HAP-1 (cell line): Measurements from ENCODE around the gene PDCD11.
"Not testable (repeated sequence)": the region's sequence is repeated elsewhere in the genome, so short reads cannot be mapped to it uniquely, and the experiment has no call there.

Experiments used
- DNase-seq, 2 experiments: peaks; one replicate each; pipeline ENCODE4 v3.0.0-alpha.2; 2016 to 2020; ENCODE audit warnings: low spot score in 2 of 2
- H3K27me3 ChIP-seq: fragments of 250-450 bp; sonication (Bioruptor Pico); 2 replicates; pipeline ENCODE4 v1.5.1; 2020; ENCODE audit warnings: low read depth, mild to moderate bottlenecking, moderate library complexity
- H3K36me3 ChIP-seq: fragments of 250-450 bp; sonication (Bioruptor Pico); replicated peaks from 2 replicates; pipeline ENCODE4 v1.5.1; 2020; ENCODE audit warnings: mild to moderate bottlenecking
- H3K4me1 ChIP-seq: fragments of 250-450 bp; sonication (Bioruptor Pico); 2 replicates; pipeline ENCODE4 v1.5.1; 2020; ENCODE audit warnings: mild to moderate bottlenecking
- H3K4me3 ChIP-seq: fragments of 250-450 bp; sonication (Bioruptor Pico); 2 replicates; pipeline ENCODE4 v1.5.1; 2020; ENCODE audit warnings: mild to moderate bottlenecking, moderate library complexity
- H3K9me3 ChIP-seq: fragments of 250-450 bp; sonication (Bioruptor Pico); 2 replicates; pipeline ENCODE4 v1.5.1; 2020; ENCODE audit warnings: mild to moderate bottlenecking, moderate library complexity
- in situ Hi-C: fragments of 300-500 bp; cut with MboI; formaldehyde crosslinking; loops from 3 replicates; pipeline ENCODE4 v1.14.3; 2020; ENCODE audit warnings: low sequenced_read_pairs, inconsistent platforms, mixed read lengths

PDCD11 gene

GRCh38 chr10:103374263-103374662, 22.2 kb upstream of the PDCD11 start:
- peaks cover 6% of the 10 kb centered on the region for H3K4me1 ChIP-seq
- in situ Hi-C loops: no loop called here
- H3K9me3 ChIP-seq: no peaks in the 10 kb centered on the region
- H3K4me3 ChIP-seq: no peak overlapping the region
- no peak for DNase-seq
- no peaks in the 10 kb centered on the region for H3K27me3 ChIP-seq
- H3K36me3 ChIP-seq: peaks cover 33% of the 10 kb centered on the region

GRCh38 chr10:103382769-103383168, 13.7 kb upstream of the PDCD11 start:
- DNase-seq: no peak
- H3K9me3 ChIP-seq: no peaks in the 10 kb centered on the region
- H3K4me3 ChIP-seq: no peak overlapping the region
- in situ Hi-C loops: no loop called here
- no peaks in the 10 kb centered on the region for H3K27me3 ChIP-seq
- peaks cover 48% of the 10 kb centered on the region for H3K36me3 ChIP-seq
- H3K4me1 ChIP-seq: no peaks in the 10 kb centered on the region

GRCh38 chr10:103394180-103394579, 2.2 kb upstream of the PDCD11 start:
- in situ Hi-C loops: no loop called here

GRCh38 chr10:103395754-103396066, 716 bp upstream of the PDCD11 start:
- Histone ChIP-seq H3K4me3 (peak overlapping the region; percentile 77), H3K27me3 (no peaks in the 10 kb centered on the region), H3K4me1 (peaks cover 20% of the 10 kb centered on the region), H3K9me3 (no peaks in the 10 kb centered on the region), H3K36me3 (peaks cover 62% of the 10 kb centered on the region)
- in situ Hi-C loops: no loop called here
- DNase-seq: peak in 1 of 2 experiments; percentile 18

More at GRCh38 chr10:103394180-103394579, 2.2 kb upstream of the PDCD11 start:
- Histone ChIP-seq H3K36me3 (peaks cover 62% of the 10 kb centered on the region), H3K9me3 (no peaks in the 10 kb centered on the region), H3K27me3 (no peaks in the 10 kb centered on the region), H3K4me1 (peaks cover 20% of the 10 kb centered on the region), H3K4me3 (no peak overlapping the region)
- DNase-seq: no peak

GRCh38 chr10:103396789-103397087, 312 bp downstream of the PDCD11 start:
- in situ Hi-C loops: no loop called here
- no peaks in the 10 kb centered on the region for H3K27me3 ChIP-seq
- H3K9me3 ChIP-seq: no peaks in the 10 kb centered on the region
- peak; percentile 12 to 13 for DNase-seq
- H3K4me3 ChIP-seq: peak overlapping the region; percentile 77
- H3K36me3 ChIP-seq: peaks cover 60% of the 10 kb centered on the region
- peaks cover 20% of the 10 kb centered on the region for H3K4me1 ChIP-seq

- Histone ChIP-seq H3K4me1 (peaks cover 20% of the 10 kb centered on the region), H3K36me3 (peaks cover 59% of the 10 kb centered on the region), H3K9me3 (no peaks in the 10 kb centered on the region), H3K27me3 (no peaks in the 10 kb centered on the region), H3K4me3 (peak overlapping the region; percentile 77)
- in situ Hi-C loops: no loop called here
- DNase-seq: peak in 1 of 2 experiments; percentile 39
These were observed 882 bp downstream of the PDCD11 start for GRCh38 chr10:103397191-103397825.

- no peaks in the 10 kb centered on the region for H3K9me3 ChIP-seq
- H3K36me3 ChIP-seq: peaks cover 89% of the 10 kb centered on the region
- no peaks in the 10 kb centered on the region for H3K27me3 ChIP-seq
- DNase-seq: no peak
- in situ Hi-C loops: no loop called here
- H3K4me3 ChIP-seq: no peak overlapping the region
- H3K4me1 ChIP-seq: no peaks in the 10 kb centered on the region
These were observed 17.1 kb downstream of the PDCD11 start for GRCh38 chr10:103413564-103413963.

GRCh38 chr10:103415581-103415980, 19.2 kb downstream of the PDCD11 start:
- Histone ChIP-seq H3K9me3 (no peaks in the 10 kb centered on the region), H3K27me3 (no peaks in the 10 kb centered on the region), H3K4me1 (no peaks in the 10 kb centered on the region), H3K4me3 (no peak overlapping the region), H3K36me3 (peaks cover 88% of the 10 kb centered on the region)
- DNase-seq: no peak
- in situ Hi-C loops: no loop called here

GRCh38 chr10:103416436-103417147, 20.2 kb downstream of the PDCD11 start:
- Histone ChIP-seq H3K36me3 (peaks cover 86% of the 10 kb centered on the region), H3K27me3 (no peaks in the 10 kb centered on the region), H3K4me1 (no peaks in the 10 kb centered on the region), H3K4me3 (no peak overlapping the region), H3K9me3 (no peaks in the 10 kb centered on the region)
- in situ Hi-C loops: no loop called here
- DNase-seq: peak; percentile 32 to 66

GRCh38 chr10:103417148-103417469, 20.7 kb downstream of the PDCD11 start:
- in situ Hi-C loops, DNase-seq, H3K4me3 ChIP-seq, H3K4me1 ChIP-seq, H3K9me3 ChIP-seq, H3K27me3 ChIP-seq: not testable (repeated sequence)
- peaks cover 87% of the 10 kb centered on the region for H3K36me3 ChIP-seq

- in situ Hi-C loops: no loop called here
- Histone ChIP-seq H3K9me3 (no peaks in the 10 kb centered on the region), H3K27me3 (no peaks in the 10 kb centered on the region), H3K36me3 (peaks cover 87% of the 10 kb centered on the region), H3K4me1 (no peaks in the 10 kb centered on the region), H3K4me3 (no peak overlapping the region)
- DNase-seq: no peak
These were observed 21.2 kb downstream of the PDCD11 start for GRCh38 chr10:103417601-103418000.

GRCh38 chr10:103419101-103419500, 22.7 kb downstream of the PDCD11 start:
- no peaks in the 10 kb centered on the region for H3K27me3 ChIP-seq
- DNase-seq: no peak
- in situ Hi-C loops: no loop called here
- no peaks in the 10 kb centered on the region for H3K9me3 ChIP-seq
- H3K4me1 ChIP-seq: no peaks in the 10 kb centered on the region
- no peak overlapping the region for H3K4me3 ChIP-seq
- peaks cover 87% of the 10 kb centered on the region for H3K36me3 ChIP-seq

GRCh38 chr10:103423748-103424147, 27.3 kb downstream of the PDCD11 start:
- Histone ChIP-seq H3K27me3 (no peaks in the 10 kb centered on the region), H3K4me1 (no peaks in the 10 kb centered on the region), H3K9me3 (no peaks in the 10 kb centered on the region), H3K36me3 (peaks cover 84% of the 10 kb centered on the region), H3K4me3 (no peak overlapping the region)
- in situ Hi-C loops: no loop called here
- DNase-seq: no peak

GRCh38 chr10:103427866-103428265, 31.4 kb downstream of the PDCD11 start:
- no peaks in the 10 kb centered on the region for H3K27me3 ChIP-seq
- in situ Hi-C loops: no loop called here
- DNase-seq: no peak
- H3K36me3 ChIP-seq: peaks cover 93% of the 10 kb centered on the region
- no peak overlapping the region for H3K4me3 ChIP-seq
- peaks cover 4% of the 10 kb centered on the region; the same call in 1 of the 2 replicates for H3K4me1 ChIP-seq
- H3K9me3 ChIP-seq: no peaks in the 10 kb centered on the region
